ENCODE results near the gene HCCS.

The HCCS gene

DNA sequence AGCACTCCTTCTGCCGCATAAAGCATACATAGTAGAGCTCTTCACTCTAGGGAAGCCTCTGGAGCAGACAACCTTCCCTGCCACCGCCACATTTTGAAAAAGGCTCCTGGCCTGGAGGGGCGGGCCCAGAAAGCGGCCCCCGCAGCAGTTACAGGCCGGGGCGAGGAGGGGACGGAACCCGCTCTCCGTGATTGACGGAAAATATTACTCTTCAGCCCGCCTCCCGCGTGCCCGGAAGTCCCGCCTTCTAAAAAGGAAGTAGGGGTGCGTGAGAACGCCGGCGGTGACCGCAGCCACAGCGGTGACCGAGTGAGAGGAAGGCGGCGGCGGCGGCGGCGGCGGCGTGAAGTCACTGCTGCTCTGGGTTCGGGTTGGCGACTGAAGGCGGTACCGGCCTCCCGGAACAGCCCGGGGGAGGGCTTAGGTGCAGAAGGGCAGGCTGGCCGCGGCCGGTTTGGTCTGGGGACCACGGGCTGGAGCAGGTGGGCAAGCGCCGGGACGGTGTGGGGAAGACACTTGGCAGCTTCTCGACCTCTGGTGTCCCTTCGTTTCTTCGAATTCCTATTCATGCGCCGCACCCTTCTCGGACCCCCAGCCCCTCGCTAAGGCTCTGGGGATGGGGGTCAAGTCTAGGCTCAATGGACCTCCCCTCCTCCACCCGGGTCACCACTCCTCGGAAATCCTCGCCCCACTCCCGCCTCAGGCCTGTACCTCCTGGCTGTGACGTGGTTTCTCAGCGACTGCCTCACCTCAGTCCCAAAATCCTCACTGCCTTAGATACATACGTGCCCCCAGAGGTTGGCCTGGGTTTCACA lies at the start of gene HCCS:
TSS of gene HCCS (plus strand) at position 296 of the 815 bp plus-strand sequence. CDS start 729 bp downstream, outside the sequence.
- peak; percentile 59 to 60 for DNase-seq (ENCODE audit: low read depth in 2 of 2)

DNA sequence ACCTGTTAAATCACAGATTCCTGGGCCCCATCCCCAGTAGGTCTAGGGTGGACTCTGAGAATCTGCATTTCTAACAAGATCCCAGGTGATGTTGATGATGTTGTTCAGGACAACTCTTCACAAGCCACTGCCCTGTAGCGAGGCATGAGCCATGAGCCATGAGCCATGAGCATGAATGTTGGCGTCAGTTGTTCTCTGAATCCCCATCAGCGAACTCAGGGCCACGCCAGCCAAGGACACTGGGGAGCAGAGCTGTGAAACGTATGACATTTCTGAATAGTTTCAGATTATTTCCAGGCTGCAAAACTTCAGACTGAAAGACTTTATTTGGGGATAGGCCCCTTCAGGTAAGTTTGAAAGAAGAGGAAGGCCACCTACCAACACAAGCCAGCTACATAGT lies 46.9 kb upstream of the HCCS start:
- DNase-seq (ENCODE audit: low read depth in 2 of 2) = no peak

GRCh38 chrX:11064851-11065600 lies 46.1 kb upstream of the HCCS start:
- peak; percentile 66 to 71 for DNase-seq (ENCODE audit: low read depth in 2 of 2)

DNA sequence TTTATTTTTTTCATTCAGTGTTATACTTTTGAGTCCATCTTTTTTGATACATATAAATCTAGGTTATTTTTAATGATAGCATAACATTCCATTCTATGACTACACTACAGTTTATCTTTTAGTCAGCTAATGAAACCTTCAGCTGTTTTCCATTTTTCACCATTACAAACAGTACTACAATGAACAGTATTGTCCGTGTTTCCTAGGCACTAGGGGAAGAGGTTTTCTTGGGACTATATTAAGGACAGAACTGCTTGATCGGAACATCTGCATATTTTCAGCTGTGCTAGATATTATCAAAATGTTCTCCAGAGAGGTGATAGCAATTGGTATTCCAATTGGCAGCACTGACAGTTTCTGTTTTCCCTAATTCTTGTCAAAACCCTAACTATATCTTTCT lies 44.3 kb upstream of the HCCS start:
- DNase-seq (ENCODE audit: low read depth in 2 of 2) = no peak

GRCh38 chrX:11073381-11073780 lies 37.8 kb upstream of the HCCS start:
- no peak for DNase-seq (ENCODE audit: low read depth in 2 of 2)

DNA sequence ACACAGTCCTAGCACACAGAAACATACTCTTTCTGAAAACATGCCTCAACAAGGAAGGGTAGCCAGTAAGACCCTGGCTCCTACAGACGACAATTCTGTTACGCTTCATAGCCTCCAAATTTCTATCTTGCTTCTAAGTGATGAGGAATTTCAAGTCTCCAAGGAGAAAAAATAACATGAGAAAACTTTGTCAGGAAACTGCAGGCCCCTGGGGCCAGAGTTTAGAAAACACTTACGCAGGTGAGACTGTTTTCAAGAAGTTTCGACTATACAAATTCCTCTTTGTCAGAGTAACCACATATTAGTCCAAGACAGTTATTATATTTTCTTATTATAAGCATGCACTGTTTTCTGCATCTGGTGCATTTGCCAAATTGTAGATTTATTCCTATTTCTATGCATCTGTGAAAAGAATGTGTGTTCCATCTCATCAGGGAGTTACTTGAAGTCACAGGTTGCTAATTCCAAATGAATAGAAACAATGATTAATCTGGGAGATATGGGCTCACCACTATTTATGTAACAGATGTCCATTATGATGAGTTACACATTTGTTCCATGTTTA lies 30.3 kb upstream of the HCCS start:
- no peak for DNase-seq (ENCODE audit: low read depth in 2 of 2)

DNA sequence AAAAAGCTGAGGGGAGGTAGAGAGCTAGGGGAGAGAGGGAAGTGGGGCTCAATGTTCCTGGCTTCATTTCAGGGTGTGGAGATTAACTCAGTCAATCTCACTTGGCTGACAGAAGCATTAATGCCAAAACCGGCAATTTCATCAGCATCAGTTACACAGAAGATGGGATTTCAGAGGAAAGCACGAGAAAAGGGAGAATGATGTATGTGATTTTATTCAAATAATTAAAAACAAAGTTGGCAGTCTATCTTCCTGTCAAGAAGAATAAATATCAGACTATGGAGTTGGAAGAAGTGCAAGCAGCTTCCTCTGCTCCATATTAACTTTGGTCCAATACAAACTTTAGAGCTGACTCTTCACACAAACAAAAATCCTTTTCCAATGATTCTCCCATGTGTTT lies 29.6 kb upstream of the HCCS start:
- no peak for DNase-seq (ENCODE audit: low read depth in 2 of 2)

- DNase-seq (ENCODE audit: low read depth in 2 of 2) = no peak
Observed at GRCh38 chrX:11085305-11085704, 25.8 kb upstream of the HCCS start.

DNA sequence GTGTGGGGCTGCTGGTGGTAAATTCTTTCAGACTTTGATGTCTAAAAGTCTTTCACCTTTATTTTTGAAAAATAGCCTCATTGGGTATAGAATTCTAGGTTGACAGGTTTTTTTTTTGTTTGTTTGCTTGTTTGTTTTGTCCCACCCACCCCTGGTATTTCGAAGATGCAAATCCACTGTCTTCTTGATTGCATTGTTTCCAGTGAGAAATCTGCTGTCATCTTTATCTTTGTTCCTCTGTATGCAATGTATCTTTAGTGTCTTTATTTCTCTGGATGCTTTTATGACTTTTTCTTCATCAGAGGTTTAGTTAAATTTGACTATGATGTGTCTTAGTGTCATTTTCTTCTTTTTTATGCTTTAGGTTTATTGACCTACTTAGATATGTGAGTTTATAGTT lies 21.3 kb upstream of the HCCS start:
- no peak for DNase-seq (ENCODE audit: low read depth in 2 of 2)

- no peak for DNase-seq (ENCODE audit: low read depth in 2 of 2)
Observed at GRCh38 chrX:11097933-11098332, 13.2 kb upstream of the HCCS start.

DNA sequence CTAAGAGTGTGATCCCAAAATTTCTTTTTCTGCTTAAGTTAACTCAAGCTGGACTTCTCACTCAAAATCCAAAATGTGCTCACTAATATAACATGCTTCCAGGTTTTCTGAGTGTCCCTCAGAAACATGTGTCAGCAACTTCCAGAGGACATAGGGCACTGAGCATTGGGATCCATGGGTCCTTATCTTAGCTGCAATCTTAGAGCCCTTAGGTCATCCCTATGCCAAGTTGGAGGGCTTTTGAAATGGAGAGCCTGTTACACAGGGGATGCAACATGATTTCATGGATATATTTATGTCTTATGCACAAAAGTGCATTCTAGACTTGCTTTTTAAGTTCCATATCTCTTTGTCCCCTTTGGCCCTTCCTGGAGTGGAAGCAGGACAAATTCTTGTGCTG lies 11.7 kb upstream of the HCCS start:
- no peak for DNase-seq (ENCODE audit: low read depth in 2 of 2)

DNA sequence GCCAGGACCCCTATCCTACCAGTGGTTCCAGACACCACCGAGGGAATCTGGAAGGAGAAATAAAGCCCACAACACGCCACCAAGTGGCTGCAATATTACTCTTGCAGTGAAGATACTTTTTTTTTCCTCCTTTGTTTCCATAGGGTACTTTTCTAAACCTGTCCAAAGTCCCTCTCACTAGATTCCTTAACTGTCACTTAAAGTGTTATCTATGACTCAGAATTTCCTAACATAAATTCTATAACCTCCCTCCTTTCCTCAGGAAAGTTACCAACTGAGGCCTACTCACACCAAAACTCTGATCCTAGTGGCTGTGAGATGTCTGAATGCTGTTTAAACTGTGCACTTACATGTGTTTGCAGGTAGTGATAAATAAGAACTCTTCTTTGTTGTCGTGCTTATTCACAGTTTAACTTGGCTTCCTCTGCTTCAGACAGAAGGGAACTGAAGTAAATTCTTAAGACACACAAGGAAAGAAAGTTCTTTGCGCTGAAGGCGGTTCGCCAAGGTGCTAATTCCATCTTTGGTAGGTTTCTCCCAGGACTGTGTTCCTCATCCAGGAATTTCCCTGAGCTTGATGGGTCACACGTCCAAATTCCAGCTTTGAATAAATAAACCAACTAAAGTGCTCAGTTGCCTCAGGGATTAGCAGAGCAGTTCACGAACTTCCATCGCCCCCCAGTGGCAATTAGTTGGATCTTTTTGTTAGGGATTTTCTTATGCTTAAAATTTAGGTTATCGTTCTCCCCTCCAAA lies 10.7 kb upstream of the HCCS start:
- peak in 1 of 2 experiments; percentile 51 for DNase-seq (ENCODE audit: low read depth in 2 of 2)

- DNase-seq (ENCODE audit: low read depth in 2 of 2) = no peak
Observed at GRCh38 chrX:11103006-11103405, 8.1 kb upstream of the HCCS start.

- DNase-seq (ENCODE audit: low read depth in 2 of 2) = no peak
Observed at GRCh38 chrX:11103751-11104150, 7.4 kb upstream of the HCCS start.

GRCh38 chrX:11105080-11105479 lies 6.1 kb upstream of the HCCS start:
- DNase-seq (ENCODE audit: low read depth in 2 of 2) = no peak

- no peak for DNase-seq (ENCODE audit: low read depth in 2 of 2)
Observed at GRCh38 chrX:11108253-11108941, 2.7 kb upstream of the HCCS start.

- DNase-seq (ENCODE audit: low read depth in 2 of 2) = no peak
Observed at GRCh38 chrX:11109968-11110367, 1.2 kb upstream of the HCCS start.

DNA sequence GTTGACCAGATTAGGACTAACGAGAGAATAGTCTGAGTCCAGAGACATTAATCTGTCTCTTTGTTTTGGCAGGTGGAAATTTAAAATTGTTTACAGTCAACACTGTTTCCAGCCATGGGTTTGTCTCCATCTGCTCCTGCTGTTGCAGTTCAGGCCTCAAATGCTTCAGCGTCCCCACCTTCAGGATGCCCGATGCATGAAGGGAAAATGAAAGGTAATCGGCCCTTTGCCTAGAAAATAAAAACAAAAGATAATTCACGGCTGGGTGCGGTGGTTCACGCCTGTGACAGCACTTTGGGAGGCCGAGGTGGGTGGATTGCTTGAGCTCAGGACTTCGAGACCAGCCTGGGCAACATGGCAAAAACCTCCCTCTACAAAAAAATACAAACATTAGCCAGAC lies 815 bp downstream of the HCCS start:
- no peak for DNase-seq (ENCODE audit: low read depth in 2 of 2)

GRCh38 chrX:11113731-11114130 lies 2.6 kb downstream of the HCCS start:
- DNase-seq (ENCODE audit: low read depth in 2 of 2) = no peak

GRCh38 chrX:11117745-11118144 lies 6.6 kb downstream of the HCCS start:
- no peak for DNase-seq (ENCODE audit: low read depth in 2 of 2)

- DNase-seq (ENCODE audit: low read depth in 2 of 2) = no peak
Observed at GRCh38 chrX:11119313-11119943, 8.3 kb downstream of the HCCS start.
